Suprapubic skin (tissue), 3 donors: Measurements from ENCODE around the gene MRPL22.

Source experiments
- POLR2A ChIP-seq, 2 donors: fragments of 450-650 bp; IDR thresholded peaks; one replicate each; pipeline ENCODE4 v1.6.1; 2017; ENCODE audit warnings: antibody characterized with exemption in 2 of 2, mild to moderate bottlenecking in 2 of 2, moderate library complexity in 2 of 2
- TF ChIP-seq, protein P1 (sequence below), 2 donors: fragments of 200-600 bp in 1 of 2; fragments of 450-650 bp in 1 of 2; sonication (generic) in 1 of 2; IDR thresholded peaks; one replicate each; pipeline ENCODE4 v1.5.1; 2016 to 2019; ENCODE audit warnings: antibody characterized with exemption in 2 of 2, mild to moderate bottlenecking in 1 of 2, moderate library complexity in 1 of 2

DNA sequence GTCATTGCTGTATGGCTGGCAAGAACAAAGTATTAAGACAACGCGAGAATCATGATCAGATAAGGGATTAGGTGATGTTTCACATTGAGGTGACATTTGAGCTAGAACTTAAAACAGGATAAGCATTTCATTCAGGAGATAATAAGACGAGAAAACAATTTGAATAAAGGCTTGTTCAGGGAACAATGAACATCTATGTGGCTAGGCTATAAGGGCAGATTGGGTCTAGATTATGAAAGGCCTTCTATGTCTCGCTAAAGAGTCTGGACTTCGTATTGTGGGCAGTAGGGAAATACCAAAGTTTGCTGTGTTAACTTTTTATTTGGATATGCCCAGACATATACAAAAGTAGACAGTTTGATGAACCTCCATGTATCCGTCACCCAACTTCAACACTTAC, 6.9 kb downstream of the MRPL22 start:
- TF ChIP-seq, protein P1, sequence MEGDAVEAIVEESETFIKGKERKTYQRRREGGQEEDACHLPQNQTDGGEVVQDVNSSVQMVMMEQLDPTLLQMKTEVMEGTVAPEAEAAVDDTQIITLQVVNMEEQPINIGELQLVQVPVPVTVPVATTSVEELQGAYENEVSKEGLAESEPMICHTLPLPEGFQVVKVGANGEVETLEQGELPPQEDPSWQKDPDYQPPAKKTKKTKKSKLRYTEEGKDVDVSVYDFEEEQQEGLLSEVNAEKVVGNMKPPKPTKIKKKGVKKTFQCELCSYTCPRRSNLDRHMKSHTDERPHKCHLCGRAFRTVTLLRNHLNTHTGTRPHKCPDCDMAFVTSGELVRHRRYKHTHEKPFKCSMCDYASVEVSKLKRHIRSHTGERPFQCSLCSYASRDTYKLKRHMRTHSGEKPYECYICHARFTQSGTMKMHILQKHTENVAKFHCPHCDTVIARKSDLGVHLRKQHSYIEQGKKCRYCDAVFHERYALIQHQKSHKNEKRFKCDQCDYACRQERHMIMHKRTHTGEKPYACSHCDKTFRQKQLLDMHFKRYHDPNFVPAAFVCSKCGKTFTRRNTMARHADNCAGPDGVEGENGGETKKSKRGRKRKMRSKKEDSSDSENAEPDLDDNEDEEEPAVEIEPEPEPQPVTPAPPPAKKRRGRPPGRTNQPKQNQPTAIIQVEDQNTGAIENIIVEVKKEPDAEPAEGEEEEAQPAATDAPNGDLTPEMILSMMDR (IDR thresholded peaks at IDR 0.05) = no peak
- TF ChIP-seq POLR2A (IDR thresholded peaks at IDR 0.05) = no peak
